IgD-negative memory B cell (primary cell): ENCODE results near the gene RAB3GAP2. TPM values are rescaled to one million over a fixed set of nuclear protein-coding genes. Genes with fewer than 3 reads are reported as not detected.

Experiments used
- H3K27ac Mint-ChIP-seq, 3 donors: one replicate each; pipeline ENCODE4 v1.8.0; 2020 to 2022; ENCODE audit warnings: mild to moderate bottlenecking in 3 of 3, mixed read lengths in 3 of 3, moderate library complexity in 1 of 3
- H3K27me3 Mint-ChIP-seq: one replicate; pipeline ENCODE4 v1.8.0; 2021; ENCODE audit warnings: mixed read lengths
- H3K36me3 Mint-ChIP-seq: one replicate; pipeline ENCODE4 v1.8.0; 2020; ENCODE audit warnings: mild to moderate bottlenecking, mixed read lengths
- H3K4me1 Mint-ChIP-seq, 3 donors: one replicate each; pipeline ENCODE4 v1.8.0; 2020 to 2022; ENCODE audit warnings: mixed read lengths in 3 of 3, mild to moderate bottlenecking in 1 of 3
- H3K4me3 Mint-ChIP-seq, 4 donors: one replicate each; pipeline ENCODE4 v1.8.0; 2020 to 2022; ENCODE audit warnings: mild to moderate bottlenecking in 4 of 4, mixed read lengths in 4 of 4, moderate library complexity in 3 of 4
- H3K9me3 Mint-ChIP-seq, 3 donors: one replicate each; pipeline ENCODE4 v1.8.0; 2020 to 2021; ENCODE audit warnings: mixed read lengths in 3 of 3, mild to moderate bottlenecking in 1 of 3
- polyA plus RNA-seq: library from polyadenylated mRNA; unstranded; fragments of 300-500 nt; fragmentation: Illumina TruSeq; gene quantifications from one replicate; pipeline ENCODE4 v1.2.3, GENCODE V29; 2021

The RAB3GAP2 gene
- polyA plus RNA-seq, 1 donor from 2014 or later: 25.6 TPM

DNA sequence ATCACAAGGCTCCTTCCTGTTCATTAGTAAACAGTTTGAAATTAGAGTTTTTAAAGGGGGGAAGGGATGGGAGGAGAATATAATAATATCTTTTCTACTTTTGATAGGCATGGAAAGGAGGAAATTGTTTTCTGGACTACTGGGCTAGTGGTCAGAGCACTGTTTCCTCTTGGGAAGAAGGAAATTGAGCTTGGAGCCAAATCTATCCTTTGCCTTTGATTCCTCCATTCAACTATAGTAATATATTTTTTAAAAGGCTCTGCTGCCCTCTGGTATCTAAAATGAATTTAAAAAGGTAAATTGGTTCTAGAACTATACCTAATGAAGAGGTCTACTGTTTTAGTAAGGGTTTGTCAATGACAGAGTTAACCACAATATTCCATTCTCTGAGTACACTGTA is 172.4 kb downstream of the RAB3GAP2 start:
- Mint-ChIP-seq H3K36me3 (peaks cover 4% of the 10 kb centered on the region), H3K27ac (no peak overlapping the region)

More for the DNA sequence above, 172.4 kb downstream of the RAB3GAP2 start:
- H3K27me3 Mint-ChIP-seq: no peaks in the 10 kb centered on the region
- peaks cover 9 to 15% (median 9%) of the 10 kb centered on the region in 3 donors for H3K4me1 Mint-ChIP-seq
- H3K9me3 Mint-ChIP-seq: no peaks in the 10 kb centered on the region
- no peak overlapping the region for H3K4me3 Mint-ChIP-seq

Other genes starting within 250 kb of the RAB3GAP2 start
- 53.4 TPM for gene EPRS1, start 225.9 kb downstream of the RAB3GAP2 start, polyA plus RNA-seq
- gene BPNT1, start 182.7 kb downstream of the RAB3GAP2 start, polyA plus RNA-seq: 22.4 TPM
- gene IARS2, start 178.3 kb downstream of the RAB3GAP2 start, polyA plus RNA-seq: 58.6 TPM